ENCODE measurements around the gene SNX11.
A peak's percentile ranks its signal among the peaks of the same experiment; 100 is the strongest.

GRCh38 chr17:48107137-48108055 is at the start of gene SNX11:
- TF ChIP-seq, protein P1, sequence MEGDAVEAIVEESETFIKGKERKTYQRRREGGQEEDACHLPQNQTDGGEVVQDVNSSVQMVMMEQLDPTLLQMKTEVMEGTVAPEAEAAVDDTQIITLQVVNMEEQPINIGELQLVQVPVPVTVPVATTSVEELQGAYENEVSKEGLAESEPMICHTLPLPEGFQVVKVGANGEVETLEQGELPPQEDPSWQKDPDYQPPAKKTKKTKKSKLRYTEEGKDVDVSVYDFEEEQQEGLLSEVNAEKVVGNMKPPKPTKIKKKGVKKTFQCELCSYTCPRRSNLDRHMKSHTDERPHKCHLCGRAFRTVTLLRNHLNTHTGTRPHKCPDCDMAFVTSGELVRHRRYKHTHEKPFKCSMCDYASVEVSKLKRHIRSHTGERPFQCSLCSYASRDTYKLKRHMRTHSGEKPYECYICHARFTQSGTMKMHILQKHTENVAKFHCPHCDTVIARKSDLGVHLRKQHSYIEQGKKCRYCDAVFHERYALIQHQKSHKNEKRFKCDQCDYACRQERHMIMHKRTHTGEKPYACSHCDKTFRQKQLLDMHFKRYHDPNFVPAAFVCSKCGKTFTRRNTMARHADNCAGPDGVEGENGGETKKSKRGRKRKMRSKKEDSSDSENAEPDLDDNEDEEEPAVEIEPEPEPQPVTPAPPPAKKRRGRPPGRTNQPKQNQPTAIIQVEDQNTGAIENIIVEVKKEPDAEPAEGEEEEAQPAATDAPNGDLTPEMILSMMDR (IDR thresholded peaks at IDR 0.05; ENCODE audit: extremely low read depth in 1 of 2, insufficient read depth in 1 of 2, low read depth in 1 of 2, low read length in 2 of 2), result no peak
- TF ChIP-seq EZH2 (IDR thresholded peaks at IDR 0.05; ENCODE audit: borderline replicate concordance, low read depth, low read length, severe bottlenecking) (no peak), MAX (IDR thresholded peaks at IDR 0.05; ENCODE audit: insufficient read depth, insufficient read length) (no peak), POLR2A (IDR thresholded peaks at IDR 0.05; ENCODE audit: low read depth, low read length) (peak; percentile 82), JUN (IDR thresholded peaks at IDR 0.05; ENCODE audit: borderline replicate concordance, insufficient read depth, insufficient read length, low read depth) (no peak), MYC (IDR thresholded peaks at IDR 0.05; ENCODE audit: low read depth, low read length) (no peak)

Measured in endothelial cell of umbilical vein (primary cell).